Activated T-helper 2 cell treated with anti-CD3 and anti-CD28 coated beads, Interferon-gamma antibody, Interleukin-2, Interleukin-4, amounts not matched to agents 10 μg/mL and 5 μg/mL and 100 μg/mL, durations not matched to agents 14 hours and 24 hours and 36 hours (primary cell): Measurements from ENCODE around the gene NOS3. TPM values are rescaled to one million over a fixed set of nuclear protein-coding genes. Genes with fewer than 3 reads are reported as not detected.
A peak's percentile ranks its signal among the peaks of the same experiment; 100 is the strongest.

Source experiments
- DNase-seq: peaks from one replicate; pipeline ENCODE4 v3.0.0; 2021; ENCODE audit warnings: low spot score
- H3K27ac Mint-ChIP-seq: one replicate; pipeline ENCODE4 v1.8.0; 2021; ENCODE audit warnings: mixed read lengths
- H3K27me3 Mint-ChIP-seq: one replicate; pipeline ENCODE4 v1.8.0; 2021; ENCODE audit warnings: low read depth, mixed read lengths
- H3K36me3 Mint-ChIP-seq: one replicate; pipeline ENCODE4 v1.8.0; 2021; ENCODE audit warnings: low read depth, mixed read lengths
- H3K4me1 Mint-ChIP-seq: one replicate; pipeline ENCODE4 v1.8.0; 2021; ENCODE audit warnings: low read depth, mixed read lengths
- H3K4me3 Mint-ChIP-seq: one replicate; pipeline ENCODE4 v1.8.0; 2021; ENCODE audit warnings: low read depth, mild to moderate bottlenecking, moderate library complexity, mixed read lengths
- H3K9me3 Mint-ChIP-seq: one replicate; pipeline ENCODE4 v1.8.0; 2021; ENCODE audit warnings: mixed read lengths
- intact Hi-C: fragments of 100-400 bp; cut with micrococcal nuclease; formaldehyde crosslinking; loops from one replicate; pipeline ENCODE4 v1.15.1; 2023
- total RNA-seq: library from RNA; stranded (reverse); gene quantifications from 2 replicates; pipeline ENCODE4 v1.2.3, GENCODE V29; 2022

Gene NOS3
- total RNA-seq, 1 donor from 2014 or later, result 9.8 TPM

DNA sequence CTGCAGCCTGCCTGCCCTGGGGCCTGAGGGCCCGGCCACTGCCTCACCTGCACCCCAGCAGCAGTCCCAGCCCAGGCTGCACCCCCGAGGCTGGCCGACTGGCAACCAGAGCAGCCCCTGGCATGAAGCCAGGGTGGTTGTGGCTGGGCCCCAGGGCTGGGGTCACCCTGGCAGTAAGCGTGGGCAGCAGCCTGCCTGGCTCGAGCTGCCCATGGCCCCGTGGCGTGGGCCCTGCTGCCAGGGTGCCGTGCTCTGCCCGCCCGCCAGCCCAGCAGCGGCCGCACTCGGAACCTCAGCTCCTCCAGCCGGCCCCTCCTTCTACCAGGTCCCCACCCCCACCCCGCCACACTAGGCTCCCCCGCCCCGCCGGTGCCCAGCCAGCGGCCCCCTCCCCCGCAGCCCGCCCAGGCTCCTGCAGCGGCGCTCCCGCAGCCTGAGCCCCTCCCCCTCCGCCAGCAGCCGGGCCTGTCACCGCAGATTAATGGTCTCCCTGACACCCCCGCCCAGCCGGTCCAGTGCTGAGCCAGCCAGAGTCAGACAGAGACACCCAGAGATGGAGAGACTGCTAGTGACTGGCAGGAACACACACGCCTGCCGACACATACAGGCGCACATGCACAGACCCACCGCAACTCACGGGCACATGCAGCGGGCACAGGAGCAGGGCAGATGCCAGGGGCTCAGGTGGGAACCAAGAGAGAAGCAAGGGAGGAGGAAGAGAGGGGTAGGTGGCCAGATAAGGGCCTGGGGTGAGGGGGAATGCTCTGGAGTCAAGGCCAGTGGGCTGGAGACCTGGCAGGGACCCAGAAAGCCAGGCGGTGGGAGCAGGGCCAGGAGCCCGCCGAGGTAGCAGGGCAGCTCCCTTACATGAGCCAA lies 35.1 kb upstream of the NOS3 start:
- Mint-ChIP-seq H3K36me3 (no peaks in the 10 kb centered on the region), H3K27me3 (peaks cover 29% of the 10 kb centered on the region), H3K27ac (no peak overlapping the region), H3K4me3 (no peak overlapping the region), H3K4me1 (peaks cover 2% of the 10 kb centered on the region), H3K9me3 (no peaks in the 10 kb centered on the region)
- DNase-seq, result no peak
- intact Hi-C loops, result no loop called here

DNA sequence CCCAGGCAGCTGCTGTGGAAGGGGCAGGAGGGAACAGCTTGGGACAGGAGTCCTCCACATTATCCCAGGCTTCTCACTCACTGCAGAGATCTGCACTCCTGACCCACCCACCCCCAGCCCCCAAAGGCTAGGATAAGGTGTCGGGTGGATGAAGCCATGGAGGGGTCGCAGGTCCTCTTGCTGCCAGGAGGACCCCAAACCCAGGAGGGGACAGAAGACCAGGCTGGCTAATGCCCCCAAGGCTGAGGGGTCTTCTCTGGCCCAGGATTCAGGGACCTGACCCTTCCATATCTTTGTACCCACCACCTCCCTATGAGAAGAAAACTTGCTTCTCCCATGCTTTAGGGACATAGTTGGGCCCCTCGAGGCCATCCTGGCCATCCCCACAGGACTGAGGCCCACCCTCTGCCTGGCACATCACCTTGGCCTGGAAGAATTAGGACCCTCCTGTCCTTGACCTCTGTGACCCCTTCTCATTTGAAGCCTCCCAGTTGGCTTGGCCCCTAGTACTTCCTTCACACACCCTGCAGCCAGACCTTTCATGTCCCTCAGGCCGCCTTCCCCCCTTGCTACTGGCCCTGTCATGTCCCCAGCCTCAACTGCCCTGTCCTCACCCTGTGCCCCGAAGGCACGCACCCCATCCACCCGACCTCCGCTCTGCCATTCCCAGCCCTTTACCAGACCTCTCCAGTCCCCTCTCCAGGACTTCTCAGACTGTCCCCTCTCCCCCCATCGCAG lies 34.3 kb upstream of the NOS3 start:
- H3K9me3 Mint-ChIP-seq, result no peaks in the 10 kb centered on the region
- DNase-seq, result no peak
- H3K4me1 Mint-ChIP-seq, result peaks cover 2% of the 10 kb centered on the region
- no peak overlapping the region for H3K27ac Mint-ChIP-seq
- peaks cover 31% of the 10 kb centered on the region for H3K27me3 Mint-ChIP-seq
- intact Hi-C loops, result no loop called here
- no peaks in the 10 kb centered on the region for H3K36me3 Mint-ChIP-seq
- H3K4me3 Mint-ChIP-seq, result no peak overlapping the region

DNA sequence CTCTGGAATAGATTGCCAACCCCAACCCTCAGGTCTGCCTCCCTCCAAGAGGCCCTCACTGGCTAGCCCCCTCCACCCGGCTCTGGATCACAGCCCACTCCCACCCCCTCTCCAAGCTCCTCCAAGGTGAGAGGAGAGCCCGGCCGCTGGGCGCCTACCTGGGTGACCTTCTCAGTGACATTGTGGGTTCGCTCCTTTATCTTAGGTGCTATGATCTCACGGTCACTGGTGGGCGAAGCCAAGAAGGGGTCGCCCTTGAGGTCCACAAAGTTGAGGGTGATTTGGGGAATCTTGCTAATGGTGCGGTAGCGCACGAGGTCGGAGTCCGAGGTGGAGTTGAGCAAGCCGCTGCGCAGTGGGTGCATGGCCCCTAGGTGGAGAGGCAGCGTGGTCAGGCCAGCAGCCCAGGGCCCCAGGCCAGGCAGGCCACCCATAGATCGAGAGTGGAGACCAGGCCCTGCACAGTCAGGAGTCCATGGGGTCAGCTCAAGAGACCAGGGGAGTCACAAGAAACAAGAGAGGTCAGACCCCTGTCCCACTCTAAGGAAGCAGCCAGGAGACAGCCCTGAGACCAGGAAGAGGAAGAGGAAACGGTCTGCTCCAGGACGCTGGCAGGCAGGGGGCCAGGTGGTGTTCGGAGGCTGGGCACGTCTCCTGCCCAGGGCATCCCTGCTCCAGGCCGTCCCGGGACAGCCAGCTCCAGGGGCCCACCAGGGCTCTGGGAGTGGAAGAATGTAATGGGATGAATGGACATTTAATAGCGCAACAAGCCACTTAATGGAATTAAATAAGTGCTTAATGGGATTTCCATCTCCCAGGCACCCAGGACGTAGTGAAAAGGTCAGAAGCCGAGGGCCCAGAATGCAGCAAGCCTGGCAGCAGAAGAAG lies 33.4 kb upstream of the NOS3 start:
- no peaks in the 10 kb centered on the region for H3K36me3 Mint-ChIP-seq
- no peak overlapping the region for H3K4me3 Mint-ChIP-seq
- intact Hi-C loops, result no loop called here
- no peak overlapping the region for H3K27ac Mint-ChIP-seq
- peaks cover 2% of the 10 kb centered on the region for H3K4me1 Mint-ChIP-seq
- no peak for DNase-seq
- no peaks in the 10 kb centered on the region for H3K9me3 Mint-ChIP-seq
- peaks cover 35% of the 10 kb centered on the region for H3K27me3 Mint-ChIP-seq

DNA sequence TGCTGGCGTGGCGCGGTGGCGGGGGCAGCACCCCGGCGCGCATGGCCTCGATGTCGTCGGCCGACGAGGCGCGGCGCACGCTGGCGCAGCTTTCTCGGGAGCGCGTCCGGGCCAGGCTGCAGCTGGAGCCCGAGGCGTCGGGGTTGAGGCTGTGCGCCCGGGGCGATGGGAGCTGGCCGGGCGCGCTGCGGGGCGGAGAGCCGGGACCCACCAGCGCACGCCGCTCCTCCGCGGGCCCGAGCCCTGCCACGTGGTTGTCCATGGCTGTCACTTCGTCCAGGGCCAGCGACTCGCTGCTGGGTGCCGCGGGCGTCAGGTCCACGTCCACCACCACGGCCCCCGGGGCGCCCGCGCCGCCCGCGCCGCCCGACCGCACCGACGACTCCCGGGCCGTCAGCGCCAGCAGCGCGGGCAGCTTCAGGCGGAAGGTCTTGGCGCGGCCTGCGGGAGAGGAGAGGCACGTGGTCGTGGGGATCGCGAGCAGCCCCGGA lies 32.7 kb upstream of the NOS3 start:
- intact Hi-C loops, result no loop called here
- H3K36me3 Mint-ChIP-seq, result no peaks in the 10 kb centered on the region
- peaks cover 37% of the 10 kb centered on the region for H3K27me3 Mint-ChIP-seq
- H3K9me3 Mint-ChIP-seq, result no peaks in the 10 kb centered on the region
- no peak overlapping the region for H3K4me3 Mint-ChIP-seq
- no peak overlapping the region for H3K27ac Mint-ChIP-seq
- no peak for DNase-seq
- H3K4me1 Mint-ChIP-seq, result peaks cover 2% of the 10 kb centered on the region

DNA sequence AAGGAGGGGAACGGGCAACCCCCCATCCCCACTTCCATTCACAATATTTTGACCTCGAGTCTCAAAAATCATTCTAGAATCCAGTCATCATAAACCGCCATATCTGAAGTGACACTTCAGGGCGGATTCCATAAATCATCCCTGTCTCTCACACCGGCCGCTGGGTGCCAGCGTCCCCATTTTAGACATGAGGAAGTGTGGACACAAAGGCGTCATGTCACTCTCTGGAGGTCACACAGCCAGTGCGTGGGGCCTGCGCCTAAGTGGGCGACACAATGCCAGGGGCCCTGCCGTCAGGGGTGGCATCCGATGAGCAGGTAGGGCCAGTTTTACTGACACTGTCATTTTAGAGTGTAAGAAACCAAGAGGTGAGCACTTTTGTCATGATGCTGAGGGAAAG lies 32.2 kb upstream of the NOS3 start:
- H3K4me1 Mint-ChIP-seq, result peaks cover 2% of the 10 kb centered on the region
- no peak for DNase-seq
- H3K36me3 Mint-ChIP-seq, result no peaks in the 10 kb centered on the region
- H3K27me3 Mint-ChIP-seq, result peaks cover 37% of the 10 kb centered on the region
- intact Hi-C loops, result no loop called here
- no peak overlapping the region for H3K4me3 Mint-ChIP-seq
- H3K9me3 Mint-ChIP-seq, result no peaks in the 10 kb centered on the region
- H3K27ac Mint-ChIP-seq, result no peak overlapping the region

DNA sequence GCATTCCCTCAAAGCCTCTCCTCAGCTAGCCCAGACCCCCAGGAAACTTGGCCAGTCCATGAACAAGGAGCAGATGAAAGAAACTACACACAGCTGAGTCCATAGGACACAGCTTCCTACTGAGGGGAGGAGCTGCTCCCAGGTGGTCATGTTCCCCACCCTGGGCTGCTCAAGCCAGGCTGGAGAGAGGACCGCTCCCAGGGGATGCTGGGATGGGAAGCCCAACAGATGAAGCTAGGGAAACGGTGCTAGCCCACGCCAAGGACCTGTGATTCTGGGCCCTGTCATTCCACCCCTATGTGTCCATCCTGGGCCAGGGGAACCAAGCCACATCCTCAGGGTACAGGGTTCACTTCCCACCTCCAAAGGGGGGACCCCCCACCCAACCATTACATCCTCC lies 31.7 kb upstream of the NOS3 start:
- peaks cover 2% of the 10 kb centered on the region for H3K4me1 Mint-ChIP-seq
- no peak overlapping the region for H3K4me3 Mint-ChIP-seq
- H3K9me3 Mint-ChIP-seq, result no peaks in the 10 kb centered on the region
- intact Hi-C loops, result no loop called here
- no peak for DNase-seq
- H3K27ac Mint-ChIP-seq, result no peak overlapping the region
- H3K36me3 Mint-ChIP-seq, result no peaks in the 10 kb centered on the region
- peaks cover 37% of the 10 kb centered on the region for H3K27me3 Mint-ChIP-seq

DNA sequence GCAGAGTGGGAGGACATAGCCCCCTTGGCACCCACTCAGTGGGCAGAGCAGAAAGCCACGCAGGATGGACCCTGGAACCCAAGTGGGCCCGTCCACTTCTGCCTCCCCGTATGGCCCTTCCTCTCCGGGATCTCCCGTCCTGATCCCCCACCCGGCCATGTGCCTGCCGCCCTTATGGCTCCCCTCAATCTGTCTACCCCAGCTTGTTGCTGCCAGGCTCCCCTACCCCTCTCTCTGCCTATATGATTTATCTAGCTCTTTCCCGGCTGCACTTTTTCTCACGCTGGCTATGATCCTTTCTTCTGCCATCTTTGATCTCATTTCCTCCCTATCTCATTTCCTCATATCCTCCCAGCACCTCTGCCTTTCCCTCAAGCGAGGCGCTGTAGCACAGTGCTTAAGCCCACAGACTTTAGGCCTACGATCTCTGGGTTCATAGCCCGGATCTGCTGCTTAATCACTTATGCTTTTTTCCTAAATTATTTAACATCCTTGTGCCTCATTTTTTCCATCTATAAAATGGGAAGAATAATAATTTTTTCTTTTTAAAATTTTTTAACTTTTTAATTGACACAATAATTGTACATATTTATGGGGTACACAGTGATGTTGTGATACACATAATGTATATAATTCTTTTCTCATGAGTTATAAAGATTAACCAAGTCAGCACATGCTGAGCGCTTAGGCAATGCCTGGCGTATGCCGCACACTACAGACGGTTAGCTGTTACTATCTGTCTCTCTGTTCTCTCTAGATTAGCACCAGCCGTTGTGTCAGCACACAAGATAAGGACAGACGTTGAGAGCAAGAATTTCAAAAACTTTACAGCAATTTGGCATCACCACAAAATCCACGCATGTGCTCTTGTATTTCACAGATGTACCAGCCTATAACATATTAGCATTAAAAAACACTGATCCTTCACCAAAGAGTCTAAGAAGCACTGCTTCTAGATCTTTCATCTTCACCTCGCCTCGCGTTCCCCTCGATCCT lies 30.8 kb upstream of the NOS3 start:
- Mint-ChIP-seq H3K4me1 (peaks cover 2% of the 10 kb centered on the region), H3K9me3 (no peaks in the 10 kb centered on the region), H3K36me3 (no peaks in the 10 kb centered on the region), H3K27me3 (peaks cover 37% of the 10 kb centered on the region), H3K27ac (no peak overlapping the region), H3K4me3 (no peak overlapping the region)
- intact Hi-C loops, result no loop called here
- no peak for DNase-seq

DNA sequence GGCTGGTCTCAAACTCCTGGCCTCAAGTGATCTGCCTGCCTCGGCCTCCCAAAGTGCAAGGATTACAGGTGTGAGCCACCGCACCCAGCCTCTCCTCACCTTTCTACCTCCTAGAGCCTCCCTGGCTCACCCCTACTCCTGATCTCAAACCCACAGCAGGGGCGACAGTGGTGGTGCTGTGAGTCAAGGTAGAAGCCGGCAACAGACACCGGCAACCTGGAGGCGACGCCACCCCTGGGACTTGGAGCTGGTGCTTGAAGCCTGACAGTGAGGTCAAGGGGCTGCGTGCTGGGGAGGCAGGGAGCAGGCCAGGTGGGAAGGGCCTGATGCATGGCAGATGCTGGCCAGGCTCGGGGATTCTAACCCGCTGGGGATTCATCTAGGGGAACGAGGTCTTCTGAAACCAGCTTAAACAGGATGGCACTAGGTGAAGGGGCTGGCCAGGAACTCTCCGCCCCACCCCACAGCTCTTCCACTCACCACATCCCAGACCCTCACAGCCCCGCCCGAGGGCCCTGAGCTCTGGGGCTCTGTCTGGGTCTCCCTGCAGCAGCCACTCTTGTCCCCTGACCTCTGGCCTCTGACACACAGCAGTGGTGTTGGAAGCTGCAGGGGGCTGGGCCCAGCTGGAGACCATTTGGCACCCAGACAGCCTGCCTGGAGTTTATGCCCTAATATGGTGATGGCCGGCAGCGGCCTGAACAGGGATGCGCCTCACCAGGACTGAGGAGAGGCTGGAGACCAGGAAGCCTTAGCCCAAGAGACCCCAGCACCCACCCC lies 29.1 kb upstream of the NOS3 start:
- no peak overlapping the region for H3K27ac Mint-ChIP-seq
- H3K4me1 Mint-ChIP-seq, result peaks cover 2% of the 10 kb centered on the region
- no peaks in the 10 kb centered on the region for H3K9me3 Mint-ChIP-seq
- no peak for DNase-seq
- peaks cover 36% of the 10 kb centered on the region for H3K27me3 Mint-ChIP-seq
- no peaks in the 10 kb centered on the region for H3K36me3 Mint-ChIP-seq
- H3K4me3 Mint-ChIP-seq, result no peak overlapping the region
- intact Hi-C loops, result no loop called here

DNA sequence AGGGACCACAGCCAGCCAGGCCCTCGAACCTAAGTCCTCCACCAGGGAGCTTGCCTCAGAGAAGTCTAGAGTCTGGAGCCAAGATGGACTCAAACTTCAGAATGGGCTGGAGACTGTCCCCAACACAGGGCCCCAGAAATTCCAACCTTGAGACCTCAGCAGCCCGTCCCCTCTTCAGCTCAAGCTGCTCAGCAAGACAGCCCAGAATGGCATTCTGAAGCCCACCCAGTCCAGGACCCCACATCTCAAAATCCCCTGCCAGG lies 28.6 kb upstream of the NOS3 start:
- Mint-ChIP-seq H3K27ac (no peak overlapping the region), H3K4me1 (peaks cover 2% of the 10 kb centered on the region), H3K4me3 (no peak overlapping the region), H3K27me3 (peaks cover 32% of the 10 kb centered on the region), H3K9me3 (no peaks in the 10 kb centered on the region), H3K36me3 (no peaks in the 10 kb centered on the region)
- intact Hi-C loops, result no loop called here
- no peak for DNase-seq

DNA sequence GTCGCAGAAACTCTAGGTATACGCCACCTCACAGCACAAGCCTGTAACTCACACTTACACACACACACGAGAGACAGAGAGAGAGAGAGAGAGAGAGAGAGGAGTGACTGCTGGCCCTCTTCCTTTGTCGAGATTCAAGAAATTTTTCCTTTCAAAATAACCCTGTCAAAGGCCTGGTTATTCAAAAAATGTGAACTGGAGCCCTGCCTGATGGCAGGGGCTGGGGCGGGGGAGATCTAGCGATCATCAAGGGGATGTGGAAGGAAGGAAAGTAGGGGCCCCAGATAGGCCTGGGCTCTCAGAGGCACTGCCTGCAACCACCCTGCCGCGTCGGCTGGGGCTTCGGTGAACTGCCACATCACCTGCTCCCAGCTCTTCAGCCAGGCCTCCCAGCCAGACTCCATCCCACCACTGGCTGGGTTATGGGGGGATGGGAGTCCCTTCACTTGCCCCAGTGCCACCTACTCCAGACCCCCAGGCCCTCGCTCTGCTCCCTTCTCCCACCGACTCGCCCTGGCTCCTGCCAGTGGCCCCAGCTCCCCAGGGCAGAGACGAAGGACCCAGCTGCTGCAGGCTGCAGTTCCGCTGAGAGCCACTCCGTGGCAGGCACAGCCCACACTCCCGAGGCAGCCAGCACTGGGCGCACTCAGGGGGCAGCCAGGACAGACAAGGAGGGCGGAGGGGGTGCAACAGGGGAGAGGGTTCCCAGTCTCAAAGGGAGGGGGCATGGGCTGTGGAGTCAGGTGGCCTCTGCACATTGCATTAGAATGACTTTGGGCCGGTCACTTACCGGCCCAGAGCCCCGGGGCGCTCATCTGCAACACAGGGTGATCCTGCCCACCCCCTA lies 28.0 kb upstream of the NOS3 start:
- no peaks in the 10 kb centered on the region for H3K9me3 Mint-ChIP-seq
- H3K4me1 Mint-ChIP-seq, result peaks cover 2% of the 10 kb centered on the region
- no peak overlapping the region for H3K27ac Mint-ChIP-seq

More for the DNA sequence above, 28.0 kb upstream of the NOS3 start:
- Mint-ChIP-seq H3K4me3 (no peak overlapping the region), H3K36me3 (no peaks in the 10 kb centered on the region), H3K27me3 (peaks cover 32% of the 10 kb centered on the region)
- intact Hi-C loops, result loop anchor here (1.0 kb wide), 1 partner anchor 26 kb away; no protein-coding TSS in a partner anchor
- peak; percentile 40 for DNase-seq
